ENCODE measurements around the gene GDF7. TPM values are rescaled to one million over a fixed set of nuclear protein-coding genes. Genes with fewer than 3 reads are reported as not detected.
A peak's percentile ranks its signal among the peaks of the same experiment; 100 is the strongest.

The GDF7 gene
- total RNA-seq (2014; rRNA removed; shearing (Covaris generic)) (0.06 and 0.10 TPM in 2 replicates), total RNA-seq (2022) (0.06 and 0.13 TPM in 2 replicates), Bru-seq, nascent RNA (percentile 14 among the genes with signal in this experiment), BruChase-seq, experiment 1, labeled RNA remaining after a 6-hour chase (percentile 14 among the genes with signal in this experiment), BruChase-seq, experiment 2, labeled RNA remaining after a 2-hour chase (percentile 14 among the genes with signal in this experiment)
- long read RNA-seq, partial matches to known transcripts, result 0 of 1 reads
- long read RNA-seq, other reads (novel, unspliced or antisense), result 1 of 1 reads

- Histone ChIP-seq H4K20me1 (ENCODE audit: insufficient read depth, low read length) (no peaks in the 10 kb centered on the region), H3K4me3 (ENCODE audit: low read depth, low read length, poor library complexity, severe bottlenecking) (peak within 1 kb of the TSS; percentile 58), H3K36me3 (ENCODE audit: insufficient read depth, low read length) (no peaks in the 10 kb centered on the region), H3K4me1 (ENCODE audit: insufficient read depth, low read length, poor library complexity, severe bottlenecking) (peaks cover 7% of the 10 kb centered on the region), H3K27ac (ENCODE audit: low read depth, low read length, poor library complexity, severe bottlenecking) (no peak within 1 kb of the TSS), H2AFZ (ENCODE audit: low read length) (no peak within 1 kb of the TSS), H3K4me2 (ENCODE audit: low read length) (peak within 1 kb of the TSS; percentile 73), H3K79me2 (ENCODE audit: insufficient read depth, low read depth, low read length) (no peaks in the 10 kb centered on the region), H3K9me3 (ENCODE audit: low read length) (no peaks in the 10 kb centered on the region), H3K9me2 (ENCODE audit: insufficient read depth, low read length) (no peaks in the 10 kb centered on the region)
- TF ChIP-seq EZH2phosphoT487 (IDR thresholded peaks at IDR 0.05; ENCODE audit: borderline replicate concordance, low read depth, low read length) (no peak; the same call in 1 of the 2 replicates), CTCF (conservative IDR thresholded peaks at IDR 0.05; ENCODE audit: low read length) (peak; percentile 37; the same call in 1 of the 2 replicates)
- ChIA-PET CTCF (ENCODE audit: unreplicated experiment) (interaction anchor here (0.6 kb wide), 1 partner anchor 9 kb away, joined by 3 read pairs; no protein-coding TSS in a partner anchor), POLR2A (interaction anchor here (0.6 to 1.6 kb wide), 3 partner anchors 11 to 305 kb away, joined by 3 to 4 read pairs (median 3); no protein-coding TSS in a partner anchor)
- intact Hi-C loops (cut with micrococcal nuclease; ENCODE audit: unreplicated experiment), result no loop called here
- no peak for DNase-seq (ENCODE audit: low spot score)
- BruUV-seq (replicated peaks), result no TSS peak
Measured at GRCh38 chr2:20666304-20667150, at the start of gene GDF7. TSS of gene GDF7 (plus strand) at chr2:20667144. CDS start at chr2:20667240, 96 bp downstream.

GRCh38 chr2:20617892-20618467 is 49.0 kb upstream of the GDF7 start:
- H2AFZ ChIP-seq (ENCODE audit: low read length), result no peak overlapping the region
- H4K20me1 ChIP-seq (ENCODE audit: insufficient read depth, low read length), result no peaks in the 10 kb centered on the region
- peaks cover 6% of the 10 kb centered on the region for H3K4me1 ChIP-seq (ENCODE audit: insufficient read depth, low read length, poor library complexity, severe bottlenecking)
- H3K36me3 ChIP-seq (ENCODE audit: insufficient read depth, low read length), result no peaks in the 10 kb centered on the region
- H3K9me2 ChIP-seq (ENCODE audit: insufficient read depth, low read length), result no peaks in the 10 kb centered on the region
- H3K27ac ChIP-seq (ENCODE audit: low read depth, low read length, poor library complexity, severe bottlenecking), result no peak overlapping the region
- no peak overlapping the region for H3K4me2 ChIP-seq (ENCODE audit: low read length)
- TF ChIP-seq CTCF (conservative IDR thresholded peaks at IDR 0.05; ENCODE audit: low read length), result no peak
- TF ChIP-seq EZH2phosphoT487 (IDR thresholded peaks at IDR 0.05; ENCODE audit: borderline replicate concordance, low read depth, low read length), result no peak
- no peak overlapping the region for H3K4me3 ChIP-seq (ENCODE audit: low read depth, low read length, poor library complexity, severe bottlenecking)
- H3K79me2 ChIP-seq (ENCODE audit: insufficient read depth, low read depth, low read length), result no peaks in the 10 kb centered on the region
- intact Hi-C loops (cut with micrococcal nuclease; ENCODE audit: unreplicated experiment), result no loop called here
- H3K9me3 ChIP-seq (ENCODE audit: low read length), result no peaks in the 10 kb centered on the region
- POLR2A ChIA-PET, result interaction anchor here (0.6 kb wide), 1 partner anchor 13 kb away, joined by 5 read pairs; no protein-coding TSS in a partner anchor
- CTCF ChIA-PET (ENCODE audit: unreplicated experiment), result no interaction called here
- no TSS peak for BruUV-seq (replicated peaks)
- DNase-seq (ENCODE audit: low spot score), result no peak

Data from OCI-LY7 (cell line).